ENCODE data around the gene ACSS1. TPM values are rescaled to one million over a fixed set of nuclear protein-coding genes. Genes with fewer than 3 reads are reported as not detected.

ACSS1 gene
- total RNA-seq, 1 donor from 2014 or later = 13.5 TPM

DNA sequence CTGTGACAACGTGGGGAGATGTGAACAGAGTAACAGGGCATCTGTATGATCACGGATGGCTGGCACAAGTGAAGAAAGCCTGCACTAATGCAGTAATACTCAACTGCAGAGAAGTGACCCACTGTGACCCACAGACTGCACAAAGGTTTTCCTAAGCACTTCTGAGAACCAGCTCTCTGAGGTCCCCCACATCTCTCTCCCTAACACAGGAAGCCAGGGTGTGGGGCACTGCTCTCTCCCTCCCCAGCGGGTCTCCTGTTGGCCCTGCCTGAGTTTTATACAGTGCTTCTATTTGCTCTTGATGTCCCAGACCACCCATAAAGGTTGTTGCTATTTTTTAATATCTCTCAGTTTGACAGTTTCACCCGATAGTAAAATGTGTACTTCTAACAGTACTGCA lies 76.7 kb downstream of the ACSS1 start:
- Mint-ChIP-seq H3K4me3 (no peak overlapping the region), H3K4me1 (peaks cover 39% of the 10 kb centered on the region), H3K36me3 (ENCODE audit: low read depth) (peaks cover 77% of the 10 kb centered on the region), H3K9me3 (peaks cover 8% of the 10 kb centered on the region), H3K27ac (no peak overlapping the region), H3K27me3 (no peaks in the 10 kb centered on the region)
- no peak for DNase-seq
- intact Hi-C loops (cut with micrococcal nuclease) = no loop called here

DNA sequence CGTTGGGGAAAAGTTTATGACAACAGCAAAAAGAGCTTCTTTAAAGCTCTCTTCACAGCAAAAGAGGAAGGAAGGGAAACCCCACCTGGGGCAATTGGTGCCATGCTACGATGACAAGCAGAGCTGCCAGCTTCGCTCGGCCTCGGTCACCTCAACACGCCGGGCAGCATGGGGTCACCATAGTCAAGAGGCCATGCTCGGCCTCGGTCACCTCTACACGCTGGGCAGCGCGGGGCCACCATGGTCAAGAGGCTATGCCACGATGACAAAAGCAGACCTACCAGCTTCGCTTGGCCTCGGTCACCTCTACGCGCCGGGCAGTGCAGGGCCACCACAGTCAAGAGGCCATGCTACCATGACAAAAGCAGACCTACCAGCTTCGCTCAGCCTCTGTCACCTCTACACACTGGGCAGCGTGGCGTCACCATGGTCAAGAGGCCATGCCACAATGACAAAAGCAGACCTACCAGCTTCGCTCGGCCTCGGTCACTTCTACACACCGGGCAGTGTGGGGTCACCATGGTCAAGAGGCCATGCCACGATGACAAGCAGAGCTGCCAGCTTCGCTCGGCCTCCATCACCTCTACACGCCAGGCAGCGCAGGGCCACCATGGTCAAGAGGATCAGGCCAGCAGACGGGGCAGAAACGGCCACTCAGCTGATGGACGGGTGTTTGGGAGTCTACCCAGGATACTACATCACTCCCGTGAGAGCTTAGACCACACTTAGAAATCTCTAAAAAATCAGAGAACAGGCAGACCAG lies 77.5 kb downstream of the ACSS1 start:
- H3K27ac Mint-ChIP-seq = peak overlapping the region; percentile 32
- DNase-seq = no peak
- H3K27me3 Mint-ChIP-seq = no peaks in the 10 kb centered on the region
- intact Hi-C loops (cut with micrococcal nuclease) = no loop called here
- H3K4me3 Mint-ChIP-seq = no peak overlapping the region
- peaks cover 32% of the 10 kb centered on the region for H3K4me1 Mint-ChIP-seq
- H3K36me3 Mint-ChIP-seq (ENCODE audit: low read depth) = peaks cover 82% of the 10 kb centered on the region
- H3K9me3 Mint-ChIP-seq = peaks cover 14% of the 10 kb centered on the region

DNA sequence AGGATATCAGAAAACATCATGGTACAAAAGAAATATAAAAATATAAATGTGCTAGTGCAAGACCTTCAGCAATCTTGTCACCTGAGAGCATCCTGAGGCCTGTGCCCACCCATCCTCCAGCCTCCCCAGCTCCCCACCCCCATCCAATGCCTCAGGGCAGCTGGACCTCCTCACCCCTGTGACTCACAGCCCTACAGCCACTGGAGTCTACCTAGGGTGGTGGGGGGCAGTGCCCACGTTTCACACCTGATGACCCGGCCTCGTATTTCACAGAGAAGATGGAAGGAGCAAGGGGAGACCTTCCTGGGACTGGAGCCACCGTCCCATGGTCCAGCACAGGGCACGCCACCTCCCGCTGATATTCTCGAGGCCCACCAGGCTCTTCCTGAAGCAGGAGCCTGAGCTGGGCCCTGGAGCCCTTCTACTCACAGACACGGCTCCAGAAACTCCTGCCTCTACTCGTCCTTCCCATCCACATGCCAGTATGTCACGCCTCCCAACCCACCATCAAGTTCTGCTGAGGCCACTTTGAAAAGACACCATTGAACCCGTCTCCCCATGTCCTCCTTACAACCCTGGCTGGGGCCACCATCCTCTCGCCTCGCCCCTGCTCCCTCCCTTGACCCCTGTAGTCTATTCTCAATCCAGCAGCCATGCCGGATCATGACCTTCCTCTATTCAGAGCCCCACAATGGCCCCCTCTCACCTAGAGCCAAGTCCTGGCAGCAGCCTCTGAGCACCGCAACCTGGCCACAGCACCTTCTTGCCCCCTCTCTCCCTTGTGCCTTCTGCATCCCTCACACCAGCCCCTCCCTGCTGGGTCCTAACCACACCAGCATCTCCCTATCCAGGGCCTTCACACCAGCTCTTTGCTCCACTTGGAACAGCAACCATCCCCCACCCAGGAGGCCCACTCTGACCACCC lies 78.6 kb downstream of the ACSS1 start:
- no peaks in the 10 kb centered on the region for H3K27me3 Mint-ChIP-seq
- peaks cover 91% of the 10 kb centered on the region for H3K36me3 Mint-ChIP-seq (ENCODE audit: low read depth)
- peaks cover 24% of the 10 kb centered on the region for H3K4me1 Mint-ChIP-seq
- intact Hi-C loops (cut with micrococcal nuclease) = no loop called here
- peaks cover 20% of the 10 kb centered on the region for H3K9me3 Mint-ChIP-seq
- no peak overlapping the region for H3K4me3 Mint-ChIP-seq
- DNase-seq = no peak
- H3K27ac Mint-ChIP-seq = peak overlapping the region; percentile 41

DNA sequence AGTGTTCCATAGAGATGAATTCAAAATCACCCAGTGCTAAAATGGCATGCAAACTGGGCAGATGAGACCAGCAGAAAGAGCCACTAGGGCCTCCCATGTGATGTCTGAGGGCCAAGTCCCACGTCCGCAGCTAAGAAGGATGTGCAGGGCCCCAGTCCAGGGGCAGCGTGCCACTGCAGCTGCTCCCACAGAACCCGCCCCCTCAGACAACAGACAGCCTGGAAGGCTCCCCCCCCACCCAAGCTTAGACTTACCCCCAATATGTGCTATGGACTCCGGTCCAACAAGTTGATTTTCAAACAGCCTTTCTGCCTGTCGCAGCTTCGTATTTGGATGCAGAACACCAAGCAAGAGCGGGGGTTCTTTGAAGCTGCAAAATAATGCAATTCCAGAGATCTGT lies 79.4 kb downstream of the ACSS1 start:
- no peak for DNase-seq
- H3K27ac Mint-ChIP-seq = no peak overlapping the region
- peaks cover 20% of the 10 kb centered on the region for H3K9me3 Mint-ChIP-seq
- H3K4me1 Mint-ChIP-seq = peaks cover 21% of the 10 kb centered on the region
- peaks cover 93% of the 10 kb centered on the region for H3K36me3 Mint-ChIP-seq (ENCODE audit: low read depth)
- H3K27me3 Mint-ChIP-seq = no peaks in the 10 kb centered on the region
- H3K4me3 Mint-ChIP-seq = no peak overlapping the region
- intact Hi-C loops (cut with micrococcal nuclease) = no loop called here

DNA sequence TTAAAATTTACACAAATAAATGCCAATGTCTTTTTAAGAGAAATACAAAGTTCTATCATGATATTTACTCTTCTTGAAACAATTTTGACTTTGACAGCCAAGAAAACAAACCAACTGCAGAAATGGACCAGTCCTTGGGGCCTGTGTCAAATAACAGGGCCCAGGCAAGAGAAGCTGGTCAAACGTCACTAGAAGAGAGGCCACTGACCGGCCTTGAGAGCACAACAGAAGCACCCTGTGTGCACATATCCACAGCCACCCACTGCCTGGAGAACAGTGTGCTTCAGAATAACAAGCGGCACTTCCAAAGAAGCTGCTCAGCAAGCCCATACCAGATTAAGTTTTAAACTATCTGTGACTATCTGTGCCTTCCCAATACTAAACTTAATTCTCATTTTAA lies 80.1 kb downstream of the ACSS1 start:
- H3K4me1 Mint-ChIP-seq = peaks cover 20% of the 10 kb centered on the region
- H3K9me3 Mint-ChIP-seq = peaks cover 20% of the 10 kb centered on the region
- H3K27ac Mint-ChIP-seq = no peak overlapping the region
- H3K4me3 Mint-ChIP-seq = no peak overlapping the region
- intact Hi-C loops (cut with micrococcal nuclease) = no loop called here
- no peak for DNase-seq
- no peaks in the 10 kb centered on the region for H3K27me3 Mint-ChIP-seq
- peaks cover 92% of the 10 kb centered on the region for H3K36me3 Mint-ChIP-seq (ENCODE audit: low read depth)

DNA sequence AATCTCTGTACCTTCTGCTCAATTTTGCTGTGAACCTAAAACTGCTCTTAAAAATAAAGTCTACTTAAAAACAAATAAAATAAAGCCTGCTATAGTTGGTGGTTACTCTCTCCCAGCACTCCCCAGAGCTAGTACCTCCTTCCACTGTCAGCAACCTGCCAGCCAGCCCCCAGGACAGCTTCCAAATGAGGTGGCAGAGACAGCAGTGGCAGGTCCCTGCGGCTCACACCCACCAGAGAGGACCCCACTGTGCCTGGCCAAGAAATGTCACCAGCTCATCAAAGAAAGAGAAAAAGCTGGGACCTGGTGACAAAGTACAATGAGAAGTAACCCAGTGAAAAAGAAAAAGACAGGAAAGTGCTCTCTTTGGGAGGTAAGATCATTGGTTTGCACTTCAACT lies 80.6 kb downstream of the ACSS1 start:
- H3K27ac Mint-ChIP-seq = no peak overlapping the region
- peaks cover 20% of the 10 kb centered on the region for H3K9me3 Mint-ChIP-seq
- H3K4me1 Mint-ChIP-seq = peaks cover 16% of the 10 kb centered on the region
- no peaks in the 10 kb centered on the region for H3K27me3 Mint-ChIP-seq
- intact Hi-C loops (cut with micrococcal nuclease) = no loop called here
- no peak overlapping the region for H3K4me3 Mint-ChIP-seq
- no peak for DNase-seq
- peaks cover 91% of the 10 kb centered on the region for H3K36me3 Mint-ChIP-seq (ENCODE audit: low read depth)

DNA sequence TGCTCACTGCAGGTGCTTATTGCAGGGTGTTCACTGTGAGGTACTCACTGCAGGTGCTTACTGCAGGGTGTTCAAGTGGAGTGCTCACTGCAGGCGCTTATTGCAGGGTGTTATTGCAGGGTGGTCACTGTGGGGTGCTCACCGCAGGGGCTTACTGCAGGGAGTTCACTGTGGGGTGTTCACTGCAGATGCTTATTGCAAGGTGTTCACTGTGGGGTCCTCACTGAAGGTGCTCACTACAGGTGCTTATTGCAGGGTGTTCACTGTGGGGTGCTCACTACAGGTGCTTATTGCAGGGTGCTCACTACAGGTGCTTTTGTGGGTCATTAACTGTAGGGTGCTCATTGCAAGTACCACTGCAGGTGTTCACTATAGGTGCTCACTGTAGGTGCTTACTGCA lies 85.6 kb downstream of the ACSS1 start:
- Mint-ChIP-seq H3K36me3 (ENCODE audit: low read depth) (peaks cover 79% of the 10 kb centered on the region), H3K4me1 (peaks cover 3% of the 10 kb centered on the region), H3K9me3 (peaks cover 17% of the 10 kb centered on the region), H3K27ac (no peak overlapping the region), H3K4me3 (no peak overlapping the region), H3K27me3 (no peaks in the 10 kb centered on the region)
- intact Hi-C loops (cut with micrococcal nuclease) = no loop called here
- DNase-seq = no peak

DNA sequence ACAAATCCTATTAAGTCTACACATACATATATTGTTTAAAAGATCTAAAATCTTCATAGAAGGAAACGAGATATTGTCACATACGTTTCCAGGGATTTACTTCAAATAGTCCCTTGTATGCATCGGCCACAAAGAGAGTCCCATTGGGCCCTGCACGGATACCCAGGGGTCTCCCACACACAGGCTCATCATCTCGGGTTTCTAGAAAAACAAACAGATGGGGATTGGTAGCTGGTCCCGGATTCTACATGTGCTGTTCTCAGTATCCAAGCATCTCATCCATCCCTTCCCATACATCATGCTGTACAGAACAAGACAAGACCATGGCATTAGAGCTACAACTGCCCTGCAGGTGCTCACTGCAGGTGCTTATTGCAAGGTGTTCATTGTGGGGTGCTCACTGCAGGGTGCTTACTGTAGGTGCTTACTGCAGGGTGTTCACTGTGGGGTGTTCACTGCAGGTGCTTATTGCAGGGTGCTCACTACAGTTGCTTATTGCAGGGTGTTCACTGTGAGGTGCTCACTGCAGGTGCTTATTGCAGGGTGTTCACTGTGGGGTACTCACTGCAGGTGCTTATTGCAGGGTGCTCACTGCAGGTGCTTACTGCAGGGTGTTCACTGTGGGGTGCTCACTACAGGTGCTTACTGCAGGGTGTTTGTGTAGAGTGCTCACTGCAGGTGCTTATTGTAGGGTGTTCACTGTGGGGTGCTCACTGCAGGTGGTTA lies 86.4 kb downstream of the ACSS1 start:
- intact Hi-C loops (cut with micrococcal nuclease) = no loop called here

DNA sequence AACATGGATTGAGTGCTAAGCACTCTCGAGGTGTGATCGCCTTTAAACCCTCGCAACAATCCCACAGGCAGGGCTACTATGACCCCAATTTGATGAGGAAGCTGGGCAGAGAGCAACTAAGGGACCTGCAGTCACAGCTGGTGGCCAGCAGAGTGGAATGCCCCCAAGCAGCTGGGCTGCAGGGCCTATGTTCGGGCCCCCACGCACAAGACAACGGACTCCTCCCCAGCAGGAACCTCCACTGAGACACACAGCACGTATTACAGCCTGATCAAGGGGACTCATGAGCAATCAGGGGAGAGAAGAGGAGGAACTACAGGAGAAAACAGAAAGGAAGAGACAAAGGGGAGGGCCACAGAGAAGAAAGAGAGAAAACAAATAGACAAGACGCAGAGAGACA lies 87.2 kb downstream of the ACSS1 start:
- Mint-ChIP-seq H3K36me3 (ENCODE audit: low read depth) (peaks cover 74% of the 10 kb centered on the region), H3K4me3 (no peak overlapping the region), H3K4me1 (peaks cover 5% of the 10 kb centered on the region), H3K9me3 (peaks cover 6% of the 10 kb centered on the region), H3K27ac (no peak overlapping the region), H3K27me3 (no peaks in the 10 kb centered on the region)
- intact Hi-C loops (cut with micrococcal nuclease) = no loop called here
- no peak for DNase-seq

More for the DNA sequence above, 86.4 kb downstream of the ACSS1 start:
- DNase-seq = no peak
- H3K4me1 Mint-ChIP-seq = peaks cover 2% of the 10 kb centered on the region
- H3K36me3 Mint-ChIP-seq (ENCODE audit: low read depth) = peaks cover 74% of the 10 kb centered on the region
- no peak overlapping the region for H3K4me3 Mint-ChIP-seq
- no peak overlapping the region for H3K27ac Mint-ChIP-seq
- H3K27me3 Mint-ChIP-seq = no peaks in the 10 kb centered on the region
- H3K9me3 Mint-ChIP-seq = peaks cover 13% of the 10 kb centered on the region

DNA sequence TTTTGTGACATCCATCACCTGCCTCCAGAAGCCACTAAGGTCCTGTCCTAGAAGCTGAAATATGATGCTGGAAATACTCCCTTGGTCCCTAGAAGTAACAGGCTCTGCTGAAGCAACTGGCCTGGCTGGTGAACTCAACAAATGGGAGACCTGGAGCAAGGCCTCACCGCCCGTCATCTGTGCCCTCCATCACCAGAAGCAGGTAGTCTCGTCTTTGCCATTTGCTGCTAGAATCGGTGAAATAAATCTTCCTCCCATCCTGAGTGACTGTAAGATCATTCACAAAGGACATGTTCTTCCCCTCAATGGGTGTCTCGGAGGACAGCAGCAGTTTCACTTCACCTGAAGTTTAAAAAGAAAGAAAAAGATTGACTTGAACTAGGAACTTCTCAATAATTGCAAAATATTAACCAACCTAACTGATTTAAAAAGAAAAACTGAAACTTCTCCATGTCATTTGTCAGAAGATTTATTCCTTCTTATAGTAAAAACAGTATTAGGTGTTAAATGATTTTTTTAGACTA lies 87.8 kb downstream of the ACSS1 start:
- Mint-ChIP-seq H3K9me3 (peaks cover 5% of the 10 kb centered on the region), H3K27me3 (no peaks in the 10 kb centered on the region), H3K36me3 (ENCODE audit: low read depth) (peaks cover 74% of the 10 kb centered on the region), H3K27ac (no peak overlapping the region), H3K4me3 (no peak overlapping the region), H3K4me1 (peaks cover 6% of the 10 kb centered on the region)
- DNase-seq = no peak
- intact Hi-C loops (cut with micrococcal nuclease) = no loop called here

DNA sequence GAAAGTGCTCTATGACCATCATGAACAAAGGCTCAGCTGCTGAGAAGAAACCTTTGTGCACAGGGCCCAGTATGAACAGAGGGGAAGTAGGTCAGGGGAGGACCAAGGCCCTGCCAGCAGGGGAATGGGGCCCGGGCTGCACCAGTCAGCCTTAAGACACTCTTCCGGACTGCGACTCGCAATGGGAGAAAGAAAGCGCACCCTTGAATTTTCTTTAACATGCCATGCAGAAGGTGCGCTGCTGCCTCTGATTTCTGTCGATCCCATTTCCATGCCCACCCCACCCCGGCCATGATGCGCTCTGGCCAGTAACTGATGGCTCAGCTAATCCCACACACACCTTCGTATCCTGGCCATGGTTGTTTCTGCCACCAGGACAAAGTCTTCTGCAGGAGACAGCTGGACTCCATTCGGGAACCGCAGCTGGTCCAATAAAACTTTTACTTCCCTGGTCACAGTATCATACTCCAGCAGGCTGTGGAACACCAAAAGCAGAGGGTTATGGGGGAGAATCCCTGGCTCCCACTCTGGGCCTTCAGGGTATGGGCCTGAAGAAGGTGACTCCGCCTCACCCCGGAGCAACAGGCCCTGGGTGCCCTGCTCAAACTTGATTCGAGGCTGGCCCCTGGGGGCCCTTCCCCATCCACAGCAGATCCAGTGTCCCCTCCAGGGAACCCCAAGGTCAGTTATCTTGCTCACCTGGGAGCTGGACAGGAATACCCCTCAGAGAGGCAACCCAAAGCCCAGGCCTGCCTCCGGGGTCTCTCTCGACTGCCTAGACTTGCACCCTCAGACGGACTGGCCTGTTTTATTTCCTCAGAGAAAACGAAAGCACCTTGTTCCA lies 88.5 kb downstream of the ACSS1 start:
- Mint-ChIP-seq H3K27ac (no peak overlapping the region), H3K9me3 (no peaks in the 10 kb centered on the region), H3K36me3 (ENCODE audit: low read depth) (peaks cover 73% of the 10 kb centered on the region), H3K27me3 (no peaks in the 10 kb centered on the region), H3K4me3 (no peak overlapping the region), H3K4me1 (peaks cover 12% of the 10 kb centered on the region)
- DNase-seq = no peak
- intact Hi-C loops (cut with micrococcal nuclease) = no loop called here

DNA sequence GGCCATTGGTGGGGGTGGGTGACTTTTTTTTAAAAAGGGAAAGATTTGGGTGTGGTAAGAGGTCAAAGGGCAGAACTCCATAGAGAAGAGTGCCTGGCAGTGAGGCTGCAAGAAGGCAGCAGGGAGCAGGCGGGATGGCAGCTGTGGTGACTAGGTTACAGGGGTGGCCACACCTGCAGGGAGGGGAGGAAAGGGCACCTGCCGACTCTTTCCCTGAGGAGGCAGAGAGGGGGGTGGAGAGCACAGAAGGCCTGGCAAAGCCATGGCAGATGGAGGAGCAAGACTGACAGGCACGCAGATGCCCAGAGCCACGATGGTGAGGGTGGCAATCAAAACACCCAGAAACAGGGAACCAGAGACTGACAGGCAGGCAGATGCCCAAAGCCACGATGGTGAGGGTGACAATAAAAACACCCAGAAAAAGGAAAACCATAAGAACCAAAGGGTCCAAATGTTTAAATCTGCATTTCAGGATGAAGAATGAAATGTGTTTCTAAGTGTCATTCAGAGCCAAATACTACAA lies 89.6 kb downstream of the ACSS1 start:
- Mint-ChIP-seq H3K27me3 (no peaks in the 10 kb centered on the region), H3K9me3 (no peaks in the 10 kb centered on the region), H3K4me1 (peaks cover 16% of the 10 kb centered on the region), H3K27ac (peak overlapping the region; percentile 62), H3K36me3 (ENCODE audit: low read depth) (peaks cover 71% of the 10 kb centered on the region), H3K4me3 (no peak overlapping the region)
- no peak for DNase-seq
- intact Hi-C loops (cut with micrococcal nuclease) = no loop called here

Data from activated CD4-positive, alpha-beta T cell treated with anti-CD3 and anti-CD28 coated beads, Interleukin-2, amount 10 ng/mL, durations not matched to agents 24 days and 14 days (primary cell).